ENCODE measurements around the gene SYVN1. TPM values are rescaled to one million over a fixed set of nuclear protein-coding genes. Genes with fewer than 3 reads are reported as not detected.
A peak's percentile ranks its signal among the peaks of the same experiment; 100 is the strongest.

The SYVN1 gene
- total RNA-seq, 1 experiment from 2014 or later = 45.9 TPM

DNA sequence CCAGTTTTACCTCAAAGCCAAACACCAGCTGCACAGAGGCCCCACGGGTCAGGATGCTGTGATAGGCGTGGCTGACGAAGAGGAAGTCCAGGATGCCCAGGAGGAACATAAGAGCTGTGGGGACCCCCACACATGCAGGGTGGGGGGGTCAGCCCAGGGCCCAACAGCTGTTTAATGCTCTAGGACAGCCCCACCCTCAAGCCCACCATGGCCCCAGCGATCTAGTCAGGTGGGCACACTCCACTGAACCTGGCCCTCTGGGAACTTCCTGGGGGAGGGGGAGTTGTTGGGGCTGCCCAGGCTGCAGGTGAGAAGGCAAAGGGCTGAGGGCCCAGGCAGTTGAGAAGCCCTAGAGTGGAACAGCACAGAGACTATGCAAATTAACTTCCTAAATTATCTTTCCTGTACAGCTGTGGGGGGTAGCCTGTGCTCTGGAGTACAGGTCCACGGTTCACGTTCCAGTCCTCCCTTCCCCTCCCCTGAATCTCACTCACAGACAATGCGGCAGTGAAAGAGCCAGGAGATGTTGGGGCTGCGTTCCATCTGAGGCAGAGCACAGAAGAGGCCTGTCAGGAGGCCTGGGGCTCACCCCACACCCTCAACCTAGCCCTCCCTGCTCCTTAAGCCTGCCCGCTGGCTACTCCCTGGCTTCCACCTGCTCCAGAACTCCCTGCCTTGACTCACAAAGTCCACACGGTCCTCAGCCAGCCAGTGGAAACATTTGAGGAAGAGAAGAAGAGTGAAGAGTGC is 1.9 kb downstream of the SYVN1 start:
- Histone ChIP-seq H3K27me3 (ENCODE audit: insufficient read depth, low read length) (no peaks in the 10 kb centered on the region), H2AFZ (ENCODE audit: low read depth, low read length, poor library complexity, severe bottlenecking) (no peak overlapping the region), H4K20me1 (ENCODE audit: insufficient read depth) (no peaks in the 10 kb centered on the region), H3K9ac (ENCODE audit: low read length) (0 out of 2 replicates have a peak overlapping the region, but pooled peaks have one; percentile 89), H3K9me3 (ENCODE audit: control insufficient read depth in 1 of 2, insufficient read depth in 1 of 2, low read depth in 1 of 2, low read length in 2 of 2) (no peaks in the 10 kb centered on the region), H3K4me1 (ENCODE audit: control insufficient read depth in 1 of 2, insufficient read depth in 2 of 2, low read length in 2 of 2) (peaks cover 9 to 28% of the 10 kb centered on the region in 2 experiments; a peak in 3 of 4 replicates), H3K27ac (ENCODE audit: low read depth, low read length) (peak overlapping the region; percentile 42), H3K9me2 (ENCODE audit: insufficient read depth) (no peaks in the 10 kb centered on the region), H3K4me3 (replicated peaks in 1 of 2; ENCODE audit: low read depth in 1 of 2, low read length in 2 of 2) (peak overlapping the region; percentile 81 to 98), H3K36me3 (ENCODE audit: control insufficient read depth in 1 of 2, insufficient read depth in 2 of 2, low read length in 2 of 2) (peaks cover 16 to 39% of the 10 kb centered on the region in 2 experiments; a peak in 3 of 4 replicates), H3K4me2 (ENCODE audit: low read length) (peak overlapping the region; percentile 95), H3K79me2 (ENCODE audit: insufficient read depth, low read length) (peaks cover 27% of the 10 kb centered on the region)
- intact Hi-C loops (cut with micrococcal nuclease) = no loop called here
- DNase-seq (ENCODE audit: low read depth, low spot score) (no peak), ATAC-seq (no peak)
- BruUV-seq (replicated peaks) = no TSS peak
- CTCF ChIA-PET = no interaction called here
- RAD21 ChIA-PET (ENCODE audit: low non-redundant PET in 1 of 2, low total read pairs in 2 of 2, uncharacterized antibody in 2 of 2, unreplicated experiment in 2 of 2) = no interaction called here
- TF ChIP-seq EZH2phosphoT487 (IDR thresholded peaks at IDR 0.05; ENCODE audit: borderline replicate concordance) (no peak), JUND (IDR thresholded peaks at IDR 0.05) (no peak), RAD21 (IDR thresholded peaks at IDR 0.05; ENCODE audit: low read depth) (no peak), CBX3 (IDR thresholded peaks at IDR 0.05; ENCODE audit: low read depth) (no peak)
- TF ChIP-seq, protein P1, sequence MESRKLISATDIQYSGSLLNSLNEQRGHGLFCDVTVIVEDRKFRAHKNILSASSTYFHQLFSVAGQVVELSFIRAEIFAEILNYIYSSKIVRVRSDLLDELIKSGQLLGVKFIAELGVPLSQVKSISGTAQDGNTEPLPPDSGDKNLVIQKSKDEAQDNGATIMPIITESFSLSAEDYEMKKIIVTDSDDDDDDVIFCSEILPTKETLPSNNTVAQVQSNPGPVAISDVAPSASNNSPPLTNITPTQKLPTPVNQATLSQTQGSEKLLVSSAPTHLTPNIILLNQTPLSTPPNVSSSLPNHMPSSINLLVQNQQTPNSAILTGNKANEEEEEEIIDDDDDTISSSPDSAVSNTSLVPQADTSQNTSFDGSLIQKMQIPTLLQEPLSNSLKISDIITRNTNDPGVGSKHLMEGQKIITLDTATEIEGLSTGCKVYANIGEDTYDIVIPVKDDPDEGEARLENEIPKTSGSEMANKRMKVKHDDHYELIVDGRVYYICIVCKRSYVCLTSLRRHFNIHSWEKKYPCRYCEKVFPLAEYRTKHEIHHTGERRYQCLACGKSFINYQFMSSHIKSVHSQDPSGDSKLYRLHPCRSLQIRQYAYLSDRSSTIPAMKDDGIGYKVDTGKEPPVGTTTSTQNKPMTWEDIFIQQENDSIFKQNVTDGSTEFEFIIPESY (IDR thresholded peaks at IDR 0.05; ENCODE audit: extremely low read depth, insufficient replicate concordance, low read length) = no peak
- POLR2A ChIA-PET = interaction anchor here (2.1 to 4.1 kb wide), 2 partner anchors 10 to 11 kb away, joined by 12 to 52 read pairs; partner anchors contain the start of genes FAU and MRPL49

DNA sequence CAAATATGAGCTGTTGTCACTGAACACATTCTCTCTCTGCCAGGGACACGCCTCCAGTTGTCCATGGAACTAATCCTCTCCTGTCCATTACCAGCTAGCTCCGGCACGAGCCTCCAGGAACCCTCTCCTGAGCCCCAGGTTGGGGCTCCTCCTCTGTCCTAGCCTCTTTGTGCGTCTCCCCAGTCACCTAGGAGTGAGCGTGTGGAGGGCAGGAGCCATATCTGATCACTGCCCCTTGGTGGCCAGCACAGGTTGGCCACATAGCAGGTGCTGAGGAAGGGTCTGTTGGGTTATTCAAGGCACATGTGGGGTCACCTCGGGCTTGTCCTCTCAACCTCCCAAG is 2.5 kb downstream of the SYVN1 start:
- ChIA-PET CTCF (no interaction called here), RAD21 (ENCODE audit: low non-redundant PET in 1 of 2, low total read pairs in 2 of 2, uncharacterized antibody in 2 of 2, unreplicated experiment in 2 of 2) (no interaction called here), POLR2A (interaction anchor here (2.1 kb wide), 1 partner anchor 10 kb away, joined by 12 read pairs; the partner anchor contains the start of genes FAU and MRPL49)
- Histone ChIP-seq H3K9me2 (ENCODE audit: insufficient read depth) (no peaks in the 10 kb centered on the region), H2AFZ (ENCODE audit: low read depth, low read length, poor library complexity, severe bottlenecking) (no peak overlapping the region), H3K27ac (ENCODE audit: low read depth, low read length) (no peak overlapping the region), H3K79me2 (ENCODE audit: insufficient read depth, low read length) (peaks cover 27% of the 10 kb centered on the region), H3K4me2 (ENCODE audit: low read length) (no peak overlapping the region), H3K9ac (ENCODE audit: low read length) (no peak overlapping the region), H3K27me3 (ENCODE audit: insufficient read depth, low read length) (no peaks in the 10 kb centered on the region), H3K9me3 (ENCODE audit: control insufficient read depth in 1 of 2, insufficient read depth in 1 of 2, low read depth in 1 of 2, low read length in 2 of 2) (no peaks in the 10 kb centered on the region), H4K20me1 (ENCODE audit: insufficient read depth) (no peaks in the 10 kb centered on the region), H3K4me3 (replicated peaks in 1 of 2; ENCODE audit: low read depth in 1 of 2, low read length in 2 of 2) (no peak overlapping the region), H3K4me1 (ENCODE audit: control insufficient read depth in 1 of 2, insufficient read depth in 2 of 2, low read length in 2 of 2) (peaks cover 9 to 28% of the 10 kb centered on the region in 2 experiments; a peak in 3 of 4 replicates), H3K36me3 (ENCODE audit: control insufficient read depth in 1 of 2, insufficient read depth in 2 of 2, low read length in 2 of 2) (peaks cover 21 to 44% of the 10 kb centered on the region in 2 experiments; a peak in 3 of 4 replicates)
- intact Hi-C loops (cut with micrococcal nuclease) = no loop called here
- no peak for DNase-seq (ENCODE audit: low read depth, low spot score)
- no peak for ATAC-seq
- TF ChIP-seq TCF7L2 (IDR thresholded peaks at IDR 0.05; ENCODE audit: borderline replicate concordance, extremely low read depth, insufficient read depth, insufficient read length) = no peak
- TF ChIP-seq ZFX (IDR thresholded peaks at IDR 0.05) = no peak
- no peak for TF ChIP-seq ELF1 (IDR thresholded peaks at IDR 0.05; ENCODE audit: borderline replicate concordance, low read depth)
- TF ChIP-seq ZNF274 (IDR thresholded peaks at IDR 0.05; ENCODE audit: low read depth, low read length) = no peak
- TF ChIP-seq POLR2AphosphoS5 (IDR thresholded peaks at IDR 0.05; ENCODE audit: low read depth, low read length) = no peak
- TF ChIP-seq, protein P2, sequence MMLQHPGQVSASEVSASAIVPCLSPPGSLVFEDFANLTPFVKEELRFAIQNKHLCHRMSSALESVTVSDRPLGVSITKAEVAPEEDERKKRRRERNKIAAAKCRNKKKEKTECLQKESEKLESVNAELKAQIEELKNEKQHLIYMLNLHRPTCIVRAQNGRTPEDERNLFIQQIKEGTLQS (IDR thresholded peaks at IDR 0.05) = no peak
- no peak for TF ChIP-seq RAD21 (IDR thresholded peaks at IDR 0.05; ENCODE audit: low read depth)
- no peak for TF ChIP-seq JUND (IDR thresholded peaks at IDR 0.05)
- TF ChIP-seq, protein P3, sequence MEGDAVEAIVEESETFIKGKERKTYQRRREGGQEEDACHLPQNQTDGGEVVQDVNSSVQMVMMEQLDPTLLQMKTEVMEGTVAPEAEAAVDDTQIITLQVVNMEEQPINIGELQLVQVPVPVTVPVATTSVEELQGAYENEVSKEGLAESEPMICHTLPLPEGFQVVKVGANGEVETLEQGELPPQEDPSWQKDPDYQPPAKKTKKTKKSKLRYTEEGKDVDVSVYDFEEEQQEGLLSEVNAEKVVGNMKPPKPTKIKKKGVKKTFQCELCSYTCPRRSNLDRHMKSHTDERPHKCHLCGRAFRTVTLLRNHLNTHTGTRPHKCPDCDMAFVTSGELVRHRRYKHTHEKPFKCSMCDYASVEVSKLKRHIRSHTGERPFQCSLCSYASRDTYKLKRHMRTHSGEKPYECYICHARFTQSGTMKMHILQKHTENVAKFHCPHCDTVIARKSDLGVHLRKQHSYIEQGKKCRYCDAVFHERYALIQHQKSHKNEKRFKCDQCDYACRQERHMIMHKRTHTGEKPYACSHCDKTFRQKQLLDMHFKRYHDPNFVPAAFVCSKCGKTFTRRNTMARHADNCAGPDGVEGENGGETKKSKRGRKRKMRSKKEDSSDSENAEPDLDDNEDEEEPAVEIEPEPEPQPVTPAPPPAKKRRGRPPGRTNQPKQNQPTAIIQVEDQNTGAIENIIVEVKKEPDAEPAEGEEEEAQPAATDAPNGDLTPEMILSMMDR (IDR thresholded peaks at IDR 0.05 in 2 of 3, conservative IDR thresholded peaks at IDR 0.05 in 1 of 3; ENCODE audit: borderline replicate concordance in 1 of 3, insufficient read depth in 1 of 3, low read depth in 2 of 3, low read length in 2 of 3) = no peak
- no peak for TF ChIP-seq EZH2phosphoT487 (IDR thresholded peaks at IDR 0.05; ENCODE audit: borderline replicate concordance)
- no peak for TF ChIP-seq POLR2A (IDR thresholded peaks at IDR 0.05; ENCODE audit: borderline replicate concordance, extremely low read depth, insufficient read depth, insufficient read length)
- no TSS peak for BruUV-seq (replicated peaks)
